Endothelial cell of umbilical vein (primary cell): ENCODE data around the gene HEATR1. TPM values are rescaled to one million over a fixed set of nuclear protein-coding genes. Genes with fewer than 3 reads are reported as not detected.
"Not testable (repeated sequence)": the region's sequence is repeated elsewhere in the genome, so short reads cannot be mapped to it uniquely, and the experiment has no call there.

Experiments
- BruUV-seq: library from RNA; stranded (reverse); fragments of 400-500 nt; replicated peaks from 2 replicates; lab custom pipeline; 2021; lab: Mats Ljungman, UMichigan
- CTCF ChIA-PET: fragments of 300-600, 350-600 bp; sonication (Branson Sonifier 250); formaldehyde crosslinking; loops from one replicate; lab custom pipeline; 2021; ENCODE audit warnings: antibody characterized with exemption, inconsistent platforms; lab: Charles Lee
- POLR2A ChIA-PET: fragments of 300-600, 350-600 bp; sonication (Branson Sonifier 250); formaldehyde crosslinking; loops from one replicate; lab custom pipeline; 2021; ENCODE audit warnings: antibody characterized with exemption, inconsistent platforms; lab: Charles Lee
- DNase-seq: peaks from one replicate; pipeline ENCODE4 v3.0.0-alpha.2; 2011; ENCODE audit warnings: low read depth, low spot score
- FAIRE-seq: peaks from 2 replicates; lab custom pipeline; 2011; peaks lifted over from hg19 to GRCh38; lab: Jason Lieb, UNC
- H2AFZ ChIP-seq: 2 replicates; pipeline ENCODE4 v1.6.0; 2012; ENCODE audit warnings: low read depth, low read length, control low read depth, inconsistent platforms
- H3K27ac ChIP-seq: 2 replicates; pipeline ENCODE4 v1.5.1; 2011; ENCODE audit warnings: low read depth, mild to moderate bottlenecking, control low read depth, low read length, moderate library complexity; ENCODE audit not compliant: insufficient read depth
- H3K27me3 ChIP-seq, 2 experiments: 2 replicates each; pipeline versions ENCODE4 v1.6.0 to v1.6.1; 2011; ENCODE audit warnings: low read length in 2 of 2, mixed read lengths in 1 of 2; ENCODE audit not compliant: control insufficient read depth in 2 of 2, insufficient read depth in 2 of 2
- H3K36me3 ChIP-seq, 2 experiments: 2 replicates in 1 of 2; 3 replicates in 1 of 2; pipeline ENCODE4 v1.5.1; 2011; ENCODE audit warnings: low read length in 2 of 2, mild to moderate bottlenecking in 1 of 2, moderate library complexity in 1 of 2; ENCODE audit not compliant: control insufficient read depth in 2 of 2, insufficient read depth in 2 of 2; ENCODE audit errors: extremely low read depth in 1 of 2
- H3K4me1 ChIP-seq: 3 replicates; pipeline ENCODE4 v1.5.1; 2011; ENCODE audit warnings: mild to moderate bottlenecking, low read length; ENCODE audit not compliant: control insufficient read depth, insufficient read depth; ENCODE audit errors: extremely low read depth
- H3K4me2 ChIP-seq: 2 replicates; pipeline ENCODE4 v1.6.1; 2011; ENCODE audit warnings: low read length, control low read depth, mixed read lengths; ENCODE audit not compliant: insufficient read depth
- H3K4me3 ChIP-seq, 3 experiments: fragments of 200-600 bp in 1 of 3; sonication (generic), shearing (Covaris generic) in 1 of 3; replicated peaks in 1 of 3; 2 replicates each; pipeline ENCODE4 v1.5.1; 2011 to 2016; ENCODE audit warnings: control low read depth in 3 of 3, low read length in 3 of 3, mild to moderate bottlenecking in 2 of 3, inconsistent platforms in 1 of 3, low read depth in 1 of 3, moderate library complexity in 1 of 3; ENCODE audit not compliant: insufficient read depth in 1 of 3
- H3K79me2 ChIP-seq: 2 replicates; pipeline ENCODE4 v1.6.0; 2012; ENCODE audit warnings: low read length, inconsistent platforms; ENCODE audit not compliant: control insufficient read depth, insufficient read depth
- H3K9ac ChIP-seq: replicated peaks from 2 replicates; pipeline ENCODE3; 2011; ENCODE audit warnings: low read length, control low read depth; ENCODE audit not compliant: insufficient read depth; ENCODE audit errors: extremely low read depth
- H3K9me1 ChIP-seq: replicated peaks from 3 replicates; pipeline ENCODE4 v1.6.0; 2011; ENCODE audit warnings: mild to moderate bottlenecking, low read length; ENCODE audit not compliant: control insufficient read depth, insufficient read depth; ENCODE audit errors: extremely low read depth
- H3K9me3 ChIP-seq: replicated peaks from 2 replicates; pipeline ENCODE4 v1.5.1; 2012; ENCODE audit warnings: low read length, inconsistent platforms; ENCODE audit not compliant: control insufficient read depth, insufficient read depth
- H4K20me1 ChIP-seq: replicated peaks from 2 replicates; pipeline ENCODE3; 2011; ENCODE audit warnings: mild to moderate bottlenecking, low read length; ENCODE audit not compliant: control insufficient read depth, insufficient read depth; ENCODE audit errors: extremely low read depth
- CTCF ChIP-seq, 2 donors: IDR thresholded peaks; 1 replicate in 1 of 2; 2 replicates in 1 of 2; pipeline ENCODE4 v1.5.1; 2011; ENCODE audit warnings: low read length in 2 of 2, mild to moderate bottlenecking in 2 of 2, moderate library complexity in 2 of 2, control low read depth in 1 of 2, inconsistent platforms in 1 of 2, low read depth in 1 of 2; ENCODE audit not compliant: insufficient read depth in 1 of 2; ENCODE audit errors: extremely low read depth in 1 of 2
- MYC ChIP-seq: IDR thresholded peaks from one replicate; pipeline ENCODE4 v1.6.1; 2011; ENCODE audit warnings: mild to moderate bottlenecking, low read depth, low read length
- POLR2A ChIP-seq: IDR thresholded peaks from 2 replicates; pipeline ENCODE4 v1.6.1; 2012; ENCODE audit warnings: low read depth, mild to moderate bottlenecking, control low read depth, low read length
- dilution Hi-C: fragments of 300-500 bp; cut with MboI; formaldehyde crosslinking; loops from one replicate; pipeline ENCODE4 v1.15.0; 2019; ENCODE audit warnings: low sequenced_read_pairs; ENCODE audit not compliant: extremely low pct_ligation_motif_present
- intact Hi-C: fragments of 100-400 bp; cut with micrococcal nuclease; formaldehyde crosslinking; loops from one replicate; pipeline ENCODE4 v1.10.0; 2022
- polyA plus RNA-seq, 4 experiments: library from polyadenylated mRNA; depleted of rRNA in 3 of 4; stranded (reverse) in 3 of 4; unstranded in 1 of 4; fragments of >200 nt; gene quantifications; 2 replicates each; pipeline versions ENCODE4 v1.2.1 to v1.2.3, GENCODE V29; 2011 to 2012; ENCODE audit warnings: missing spikeins in 1 of 4
- total RNA-seq: library from RNA; stranded (reverse); gene quantifications from 2 replicates; pipeline ENCODE4 v1.2.3, GENCODE V29; 2021

The HEATR1 gene
- total and polyA plus RNA-seq, 2 donors (not counting 3 experiments of a cell fraction or from before 2014, with no cell fraction given), result 8.4 to 62.0 TPM

- no peak overlapping the region for H3K27ac ChIP-seq
- H2AFZ ChIP-seq, result no peak overlapping the region
- POLR2A ChIA-PET, result no interaction called here
- DNase-seq (no peak), FAIRE-seq (no peak)
- H3K9ac ChIP-seq, result no peak overlapping the region
- peaks cover 0 to 10% of the 10 kb centered on the region in 2 experiments for H3K27me3 ChIP-seq
- CTCF ChIA-PET, result interaction anchor here (1.0 kb wide), 2 partner anchors 8 to 169 kb away, joined by 3 read pairs; partner anchors contain the start of gene HEATR1
- no peaks in the 10 kb centered on the region for H3K79me2 ChIP-seq
- no peak overlapping the region for H3K4me3 ChIP-seq
- H4K20me1 ChIP-seq, result no peaks in the 10 kb centered on the region
- intact Hi-C loops (no loop called here), dilution Hi-C loops (no loop called here)
- H3K9me3 ChIP-seq, result no peaks in the 10 kb centered on the region
- no peak overlapping the region for H3K4me2 ChIP-seq
- no peak for TF ChIP-seq POLR2A
- BruUV-seq, result no TSS peak
- H3K9me1 ChIP-seq, result no peaks in the 10 kb centered on the region
- H3K4me1 ChIP-seq, result no peaks in the 10 kb centered on the region
- H3K36me3 ChIP-seq, result no peaks in the 10 kb centered on the region
Observed at GRCh38 chr1:236612349-236612748, 8.0 kb upstream of the HEATR1 start.

GRCh38 chr1:236608930-236609726 is 4.8 kb upstream of the HEATR1 start:
- TF ChIP-seq CTCF (IDR thresholded peaks at IDR 0.05; ENCODE audit: extremely low read depth in 1 of 2, insufficient read depth in 1 of 2, low read depth in 1 of 2, low read length in 2 of 2) (peak; percentile 47 to 49), MYC (no peak)
- Histone ChIP-seq H3K27ac (no peak overlapping the region), H3K36me3 (no peaks in the 10 kb centered on the region), H3K4me1 (peaks cover 5% of the 10 kb centered on the region), H3K9ac (no peak overlapping the region), H3K9me1 (no peaks in the 10 kb centered on the region), H4K20me1 (no peaks in the 10 kb centered on the region), H3K4me3 (no peak overlapping the region), H3K4me2 (no peak overlapping the region), H2AFZ (no peak overlapping the region), H3K9me3 (no peaks in the 10 kb centered on the region), H3K27me3 (peaks cover 0 to 6% of the 10 kb centered on the region in 2 experiments), H3K79me2 (peaks cover 1% of the 10 kb centered on the region)
- dilution Hi-C loops (no loop called here), intact Hi-C loops (loop anchor here (1.0 to 10.0 kb wide), 5 partner anchors 78 to 953 kb away; partner anchors contain the start of genes ACTN2 and ERO1B)
- peak; percentile 74 for DNase-seq
- POLR2A ChIA-PET, result interaction anchor here (0.6 kb wide), 1 partner anchor 11 kb away, joined by 3 read pairs; no protein-coding TSS in a partner anchor
- BruUV-seq, result no TSS peak
- CTCF ChIA-PET, result interaction anchor here (0.6 to 2.0 kb wide), 47 partner anchors 10 to 953 kb away, joined by 3 to 34 read pairs (median 4); partner anchors contain the start of genes ACTN2 and MTR
- peak; percentile 47 for FAIRE-seq

GRCh38 chr1:236607597-236607996 is 3.3 kb upstream of the HEATR1 start:
- H3K9me1 ChIP-seq, H3K4me2 ChIP-seq, H3K36me3 ChIP-seq, H3K4me3 ChIP-seq, DNase-seq, H3K27ac ChIP-seq, H4K20me1 ChIP-seq, H3K9ac ChIP-seq, dilution Hi-C loops, H3K27me3 ChIP-seq, H3K9me3 ChIP-seq, BruUV-seq, POLR2A ChIA-PET, H2AFZ ChIP-seq, FAIRE-seq: not testable (repeated sequence)
- CTCF ChIA-PET, result interaction anchor here (1.4 kb wide), 1 partner anchor 955 kb away, joined by 3 read pairs; no protein-coding TSS in a partner anchor
- peaks cover 17% of the 10 kb centered on the region for H3K79me2 ChIP-seq
- intact Hi-C loops, result loop anchor here (5.0 to 10.0 kb wide), 2 partner anchors 80 to 323 kb away; partner anchors contain the start of genes ACTN2 and ERO1B
- peaks cover 14% of the 10 kb centered on the region for H3K4me1 ChIP-seq
